ENCODE data around the gene SRBD1.

- no peak for TF ChIP-seq CTCF (IDR thresholded peaks at IDR 0.05)
- TF ChIP-seq POLR2A (IDR thresholded peaks at IDR 0.05; ENCODE audit: low read depth) = no peak
- no peak for TF ChIP-seq POLR2AphosphoS5 (IDR thresholded peaks at IDR 0.05)
These were observed 206.2 kb downstream of the SRBD1 start for GRCh38 chr2:45404807-45405297.

Measured in esophagus muscularis mucosa (tissue), 3 donors.